Aortic smooth muscle cell (primary cell): ENCODE measurements around the gene DEPP1. TPM values are rescaled to one million over a fixed set of nuclear protein-coding genes. Genes with fewer than 3 reads are reported as not detected.

Experiments
- total RNA-seq: library from RNA; depleted of rRNA; stranded (reverse); fragments of >200 nt; gene quantifications from 2 replicates; pipeline ENCODE4 v1.2.3, GENCODE V29; 2014

The DEPP1 gene, protein sequence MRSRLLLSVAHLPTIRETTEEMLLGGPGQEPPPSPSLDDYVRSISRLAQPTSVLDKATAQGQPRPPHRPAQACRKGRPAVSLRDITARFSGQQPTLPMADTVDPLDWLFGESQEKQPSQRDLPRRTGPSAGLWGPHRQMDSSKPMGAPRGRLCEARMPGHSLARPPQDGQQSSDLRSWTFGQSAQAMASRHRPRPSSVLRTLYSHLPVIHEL
- 36.6 and 79.2 TPM in 2 replicates for total RNA-seq

DNA sequence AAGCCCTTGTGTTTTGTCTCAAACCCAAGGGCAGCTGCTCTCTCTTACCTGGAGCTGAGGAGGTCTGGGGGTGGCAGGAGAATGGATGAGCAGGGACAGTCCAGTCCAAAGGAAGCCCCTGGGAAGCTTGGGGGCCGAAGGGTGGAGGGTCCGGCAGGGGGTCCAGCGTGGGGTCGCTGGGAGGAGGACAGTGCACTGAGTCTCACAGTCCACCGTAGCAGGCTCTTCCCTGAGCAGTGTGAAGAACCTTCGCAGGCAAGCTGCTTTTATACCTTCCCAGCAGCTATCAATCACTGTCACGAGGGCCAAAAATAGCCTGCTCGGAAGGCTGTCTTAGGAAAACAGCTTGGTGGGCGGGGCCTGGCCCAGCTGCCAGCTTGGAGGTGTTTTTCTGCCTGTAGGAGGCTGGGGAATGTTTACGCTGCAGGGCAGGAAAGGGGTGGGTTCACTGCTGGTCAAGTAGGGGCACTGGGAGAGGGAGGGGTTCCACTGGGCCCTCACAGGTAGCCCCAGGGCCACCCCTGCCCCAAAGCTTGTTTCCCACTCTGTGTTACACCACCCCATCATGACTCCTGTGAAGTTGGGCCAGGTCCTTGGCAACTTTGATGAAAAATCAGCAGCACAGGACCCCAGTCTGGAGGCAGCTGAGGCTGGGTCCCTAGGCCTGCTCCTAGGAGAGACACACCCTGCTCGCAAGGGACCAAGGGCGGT, at the start of gene DEPP1:
DEPP1 (minus strand) TSS at position 240 of the 711 bp plus-strand sequence. CDS start 779 bp downstream, outside the sequence.

DNA sequence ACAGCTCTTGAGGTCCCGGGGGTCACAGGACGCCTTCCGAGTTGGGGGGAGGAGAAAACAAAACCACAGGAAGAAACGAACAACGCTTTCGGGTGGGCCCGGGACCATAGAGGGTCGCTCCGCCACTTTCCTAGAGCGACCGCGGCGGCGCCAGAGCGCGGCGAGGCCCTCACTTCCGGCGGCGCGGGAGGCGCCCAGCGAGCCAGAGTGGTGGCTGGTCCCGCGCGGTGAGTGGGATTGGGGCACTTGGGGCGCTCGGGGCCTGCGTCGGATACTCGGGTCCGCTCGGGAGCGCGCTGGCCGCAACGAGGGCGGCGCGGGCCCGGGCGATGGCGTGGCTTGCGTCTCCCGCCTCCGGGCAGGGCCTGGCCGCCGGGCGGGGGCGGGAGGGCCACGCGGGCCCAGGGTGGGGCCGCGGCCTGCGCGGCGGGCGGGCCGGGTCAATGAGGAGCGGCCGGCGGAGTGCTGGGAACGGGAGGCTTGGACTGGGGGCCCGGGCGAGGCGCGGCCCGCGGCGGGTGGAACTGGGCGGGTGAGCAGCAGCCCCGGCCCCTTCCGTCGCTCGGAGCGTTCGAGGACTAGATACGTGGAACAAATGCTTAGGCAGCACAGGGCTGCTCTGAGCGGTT, 22.3 kb upstream of the DEPP1 start, which contains the start of gene ZNF22:
ZNF22 (plus strand) TSS at position 172 of the 629 bp plus-strand sequence. CDS start 2,446 bp downstream, outside the sequence.

DNA sequence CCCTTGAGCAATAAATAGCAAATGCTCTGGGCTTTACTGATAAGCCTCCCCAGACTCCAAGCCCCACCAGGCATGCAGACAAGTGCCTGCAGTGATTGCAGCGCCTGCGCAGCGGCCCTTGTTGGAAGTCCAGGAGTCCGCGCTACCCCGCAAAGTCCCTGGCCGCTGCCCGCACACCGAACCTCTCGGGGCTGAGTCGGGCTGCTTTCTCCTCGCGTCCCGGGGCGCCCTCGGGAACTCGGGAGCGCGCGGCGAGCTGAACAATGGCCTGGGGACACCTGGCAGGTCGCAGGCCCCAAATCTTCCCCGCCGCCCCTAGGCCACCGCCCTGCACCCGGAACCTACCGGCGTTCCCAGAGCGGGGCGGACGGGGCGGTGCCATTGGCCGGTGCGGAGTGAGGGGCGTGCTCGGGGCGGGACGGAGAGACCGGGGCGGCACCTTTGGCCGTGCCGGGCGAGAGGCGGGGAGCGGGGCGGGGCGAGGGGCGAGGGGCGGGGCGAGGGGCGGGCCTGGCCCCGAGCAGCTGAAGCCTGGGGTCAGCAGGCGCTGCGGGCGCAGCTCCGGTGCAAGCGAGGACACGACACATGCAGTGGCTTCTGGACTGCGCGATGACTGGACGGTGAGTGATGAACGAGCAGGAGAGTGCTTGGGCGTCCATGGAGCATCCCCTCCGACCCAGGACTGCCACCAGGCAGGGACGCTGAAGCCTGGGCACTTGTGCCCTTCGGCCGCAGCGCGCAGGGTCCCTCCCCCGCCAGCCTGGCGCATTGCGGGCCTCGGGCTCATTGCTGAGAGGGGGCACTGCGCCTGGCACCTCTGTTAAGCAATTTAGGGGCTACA, 19.1 kb downstream of the DEPP1 start, which contains the start of gene RASSF4:
RASSF4 (plus strand) TSS at position 556 of the 841 bp plus-strand sequence. CDS start 10,401 bp downstream, outside the sequence.

Other genes starting within 250 kb of the DEPP1 start
- gene TMEM72, start 67.5 kb downstream of the DEPP1 start, total RNA-seq = not detected in 2 replicates
- gene RASSF4, start 19.0 kb downstream of the DEPP1 start, total RNA-seq = 12.1 and 12.6 TPM in 2 replicates
- gene ZNF22, start 22.1 kb upstream of the DEPP1 start, total RNA-seq = 8.7 and 10.2 TPM in 2 replicates